HG03342 (cell line): ENCODE measurements around the gene MAL.
A peak's percentile ranks its signal among the peaks of the same experiment; 100 is the strongest.

Experiments used
- ATAC-seq: cut with Tn5 transposase; IDR thresholded peaks from one replicate; pipeline ENCODE4 v1.9.1; 2021; ENCODE audit warnings: mild to moderate bottlenecking, moderate library complexity; ENCODE audit not compliant: unreplicated experiment

MAL gene

DNA sequence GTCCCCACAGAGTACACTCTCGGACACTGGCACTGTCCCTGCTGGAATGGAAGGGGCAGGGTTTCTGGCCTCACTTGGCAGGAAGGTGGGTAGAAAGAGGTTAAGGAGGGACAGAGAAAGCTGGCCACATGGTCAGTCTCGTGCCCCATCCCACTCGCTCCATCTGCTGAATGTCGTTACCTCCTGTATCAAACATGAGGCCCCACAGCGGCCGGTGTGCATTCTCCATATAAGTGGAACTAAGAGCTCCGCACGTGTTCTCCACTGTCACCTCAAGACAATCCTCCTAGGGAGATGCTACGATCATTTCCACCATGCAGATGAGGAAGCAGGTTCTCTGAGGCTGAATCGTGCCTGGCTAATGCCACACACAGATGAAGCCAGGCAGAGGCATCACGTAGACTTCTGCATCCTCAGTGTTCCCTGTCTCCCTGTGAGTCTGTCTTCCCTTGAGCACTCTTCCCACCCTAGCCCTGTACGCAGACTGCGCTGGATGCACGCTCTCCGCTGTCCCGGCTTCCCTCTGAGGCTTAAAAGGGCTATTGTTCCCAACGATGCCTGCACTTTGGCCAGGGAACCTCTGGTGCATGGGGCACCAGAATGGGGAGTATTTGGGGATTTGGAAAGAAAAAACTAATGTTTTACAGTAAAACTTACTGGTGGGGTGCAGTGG lies 35.1 kb downstream of the MAL start:
- no peak for ATAC-seq

DNA sequence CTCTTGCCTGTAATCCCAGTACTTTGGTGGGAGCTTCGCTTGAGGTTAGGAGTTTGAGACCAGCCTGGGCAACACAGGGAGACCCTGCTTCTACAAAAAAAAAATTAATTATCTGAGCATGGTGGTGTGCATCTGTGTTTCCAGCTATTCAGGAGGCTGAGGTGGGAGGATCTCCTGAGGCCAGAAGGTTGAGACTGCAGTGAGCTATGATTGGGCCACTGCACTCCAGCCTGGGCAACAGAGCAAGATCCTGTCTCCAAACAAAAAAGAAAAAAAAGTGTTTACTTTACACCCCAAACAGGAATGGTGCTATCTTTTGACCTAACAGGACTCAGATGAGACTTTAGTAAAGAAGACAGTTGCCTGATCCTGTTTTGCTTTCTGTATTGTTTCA lies 35.6 kb downstream of the MAL start:
- ATAC-seq, result no peak

DNA sequence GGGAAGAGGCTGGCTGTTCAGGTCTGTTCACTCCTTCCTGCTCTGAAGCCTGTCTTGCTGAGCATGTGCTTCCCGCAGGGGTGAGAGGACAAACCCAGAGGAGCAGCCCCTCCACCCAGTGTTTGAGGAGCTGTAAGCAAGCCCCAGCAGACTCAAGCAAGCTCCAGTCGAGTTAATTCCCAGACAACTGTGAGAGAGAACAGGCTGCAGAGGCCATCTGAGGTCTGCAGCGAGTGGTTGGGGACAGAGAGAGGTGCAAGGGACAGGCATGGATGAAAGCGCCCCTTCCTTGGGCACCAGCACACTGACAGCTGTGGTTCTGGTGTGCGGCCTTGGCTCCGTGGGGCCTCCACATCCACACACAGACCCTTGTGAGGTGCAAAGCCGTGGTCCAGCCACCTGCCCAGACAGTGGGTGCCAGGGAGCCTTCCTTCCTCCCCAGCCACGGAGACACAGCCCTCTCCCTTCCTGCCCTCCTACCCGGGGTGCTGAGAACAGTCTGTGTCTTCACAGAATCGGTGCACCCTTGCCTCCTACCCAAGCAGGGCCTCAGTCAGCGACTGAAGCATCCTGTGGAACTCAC lies 36.2 kb downstream of the MAL start:
- no peak for ATAC-seq

DNA sequence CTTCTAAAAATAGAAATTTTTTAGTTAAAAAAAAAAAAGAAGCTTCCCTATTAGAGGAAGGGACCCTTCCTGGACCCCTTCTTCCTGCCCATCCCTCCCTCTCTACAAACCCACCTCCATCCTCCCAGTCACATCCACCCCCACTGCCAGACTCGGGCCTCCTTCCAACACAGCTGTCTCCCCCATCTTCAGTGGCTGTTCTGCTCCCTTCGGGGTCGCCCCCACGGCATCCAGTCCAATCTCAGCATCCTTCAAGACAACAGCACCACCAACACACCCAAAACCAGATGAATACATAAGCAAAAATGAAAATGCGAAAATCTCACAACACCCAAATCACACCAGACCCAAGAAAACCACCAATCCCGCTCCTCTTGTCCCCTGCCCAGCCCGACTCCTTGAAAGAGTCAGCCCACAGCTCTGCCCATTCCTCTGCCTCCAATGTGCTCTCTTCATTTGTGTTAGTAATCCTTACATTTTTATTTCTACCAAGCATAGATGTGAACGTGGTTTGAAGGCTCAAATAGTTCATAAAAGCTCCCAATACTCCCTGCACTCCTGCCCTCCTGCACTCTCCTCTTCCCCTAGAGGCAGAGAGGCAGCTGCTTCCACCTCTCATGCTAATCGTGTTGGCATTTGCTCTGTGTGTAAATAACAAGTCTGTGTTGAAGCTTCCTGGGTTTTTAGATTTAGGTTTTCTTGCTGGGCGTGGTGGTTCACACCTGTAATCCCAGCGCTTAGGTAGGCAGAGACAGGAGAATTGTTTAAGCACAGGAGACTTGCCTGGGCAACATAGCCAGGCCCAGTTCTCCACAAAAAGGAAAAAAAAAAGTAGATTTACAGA lies 37.0 kb downstream of the MAL start:
- ATAC-seq, result peak; percentile 33

DNA sequence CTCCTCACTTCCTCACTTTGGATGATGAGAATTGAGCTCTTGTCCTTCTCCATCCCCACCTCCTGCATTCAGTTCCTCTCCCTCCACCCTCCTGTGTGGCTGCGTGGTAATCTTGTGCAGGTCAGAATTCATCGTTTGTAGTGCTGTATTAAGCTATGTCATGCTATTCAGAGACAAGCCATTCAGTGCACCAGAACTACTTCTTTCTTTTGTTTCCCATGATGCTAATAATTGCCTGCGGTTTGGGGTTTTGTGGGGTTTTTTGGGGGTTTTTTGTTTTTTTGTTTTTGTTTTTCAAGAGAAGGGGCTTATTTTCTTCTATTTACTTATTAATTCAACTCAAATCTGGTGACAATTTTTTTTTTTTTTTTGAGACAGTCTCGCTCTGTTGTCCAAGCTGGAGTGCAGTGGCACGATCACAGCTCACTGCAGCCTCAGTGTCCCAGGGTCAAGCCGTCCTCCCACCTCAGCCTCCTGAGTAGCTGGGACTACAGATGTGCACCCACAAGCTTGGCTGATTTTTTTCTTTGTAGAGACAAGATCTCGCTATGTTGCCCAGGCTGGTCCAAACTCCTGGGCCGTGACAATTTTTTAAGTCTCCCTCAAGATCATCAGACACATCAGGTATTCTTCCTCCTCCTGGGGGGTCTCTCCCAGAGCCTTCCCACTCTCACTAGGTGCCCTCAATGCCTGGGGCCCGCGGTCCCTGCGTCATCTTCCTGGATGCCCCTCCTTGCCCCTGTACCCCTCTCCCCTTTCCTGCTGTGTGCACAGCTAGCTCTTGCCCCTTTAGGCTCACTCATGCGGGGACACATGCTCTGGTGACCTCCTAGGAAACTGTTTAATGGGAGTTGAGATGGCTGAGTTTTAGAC lies 37.8 kb downstream of the MAL start:
- ATAC-seq, result peak; percentile 73

DNA sequence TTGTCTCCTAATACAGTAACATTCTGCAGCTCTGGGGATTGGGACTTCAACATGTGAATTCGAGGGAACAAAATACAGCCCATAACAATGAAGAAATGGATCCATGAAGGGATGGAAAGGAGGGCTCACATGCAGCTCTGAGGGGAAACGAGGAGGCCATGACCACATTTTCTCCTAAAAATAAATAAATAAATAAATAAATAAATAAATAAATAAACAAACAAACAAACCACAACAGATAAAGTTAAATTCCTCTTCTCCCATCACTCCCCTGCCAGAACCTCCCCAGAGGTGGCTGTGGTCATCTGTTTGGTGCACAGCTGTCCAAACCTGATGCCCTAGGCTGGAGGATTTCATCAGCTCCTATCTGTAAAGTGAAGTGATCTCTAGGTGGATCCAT lies 42.7 kb downstream of the MAL start:
- no peak for ATAC-seq

DNA sequence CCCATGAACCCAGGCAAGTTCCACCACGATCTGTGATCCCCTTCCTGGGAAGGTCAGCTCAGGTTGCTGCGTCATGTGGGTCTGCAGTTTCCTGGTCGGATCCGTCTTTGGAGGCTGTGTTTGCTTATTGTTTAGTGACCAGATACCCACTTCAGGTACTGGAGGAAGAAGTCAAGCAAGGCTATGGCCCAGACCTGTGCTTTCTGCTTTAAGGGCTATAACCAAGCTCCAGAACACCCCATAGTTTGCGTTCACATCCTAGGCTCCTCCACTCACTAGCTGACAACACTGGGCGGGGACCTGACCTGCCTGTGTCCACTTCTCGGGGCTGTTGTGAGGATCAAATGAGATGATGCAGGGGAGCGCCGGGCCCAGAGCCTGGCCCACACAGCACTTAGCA lies 44.0 kb downstream of the MAL start:
- ATAC-seq, result no peak

DNA sequence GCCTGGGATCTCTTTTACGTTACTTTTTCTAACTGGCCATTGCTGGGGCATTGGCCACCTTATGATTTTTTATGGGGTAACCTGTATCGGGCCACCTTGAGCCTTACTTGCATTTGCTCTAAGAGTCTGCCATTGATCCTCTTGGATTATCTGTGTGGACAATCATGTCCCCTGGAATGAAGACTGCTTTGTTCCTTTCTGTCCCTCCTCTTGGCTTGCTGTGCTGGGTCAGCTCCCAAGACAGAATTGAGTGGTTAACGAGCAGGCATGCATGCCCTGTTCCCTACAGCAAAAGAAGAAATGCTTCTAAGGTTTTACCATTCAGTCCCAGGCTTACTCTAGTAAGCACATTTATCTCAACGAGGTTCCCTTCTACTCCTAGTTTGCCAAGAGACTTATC lies 46.3 kb downstream of the MAL start:
- ATAC-seq, result no peak

DNA sequence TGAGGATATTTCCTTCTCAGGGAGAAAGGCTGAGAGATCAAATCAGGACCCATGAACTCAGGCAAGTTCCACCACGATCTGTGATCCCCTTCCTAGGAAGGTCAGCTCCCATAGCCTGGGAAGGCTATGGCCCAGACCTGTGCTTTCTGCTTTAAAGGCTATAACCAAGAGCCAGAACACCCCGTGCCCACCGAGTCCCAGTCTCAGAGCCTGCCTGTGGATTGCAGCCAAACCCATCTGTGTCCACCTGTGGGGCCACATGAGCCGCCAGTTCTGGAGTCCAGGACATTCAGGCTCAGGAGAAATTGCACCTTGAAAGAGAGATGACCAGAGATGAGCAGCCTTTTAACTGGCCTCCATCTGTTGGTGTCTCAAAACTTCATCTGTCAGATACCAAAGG lies 46.9 kb downstream of the MAL start:
- ATAC-seq, result no peak

DNA sequence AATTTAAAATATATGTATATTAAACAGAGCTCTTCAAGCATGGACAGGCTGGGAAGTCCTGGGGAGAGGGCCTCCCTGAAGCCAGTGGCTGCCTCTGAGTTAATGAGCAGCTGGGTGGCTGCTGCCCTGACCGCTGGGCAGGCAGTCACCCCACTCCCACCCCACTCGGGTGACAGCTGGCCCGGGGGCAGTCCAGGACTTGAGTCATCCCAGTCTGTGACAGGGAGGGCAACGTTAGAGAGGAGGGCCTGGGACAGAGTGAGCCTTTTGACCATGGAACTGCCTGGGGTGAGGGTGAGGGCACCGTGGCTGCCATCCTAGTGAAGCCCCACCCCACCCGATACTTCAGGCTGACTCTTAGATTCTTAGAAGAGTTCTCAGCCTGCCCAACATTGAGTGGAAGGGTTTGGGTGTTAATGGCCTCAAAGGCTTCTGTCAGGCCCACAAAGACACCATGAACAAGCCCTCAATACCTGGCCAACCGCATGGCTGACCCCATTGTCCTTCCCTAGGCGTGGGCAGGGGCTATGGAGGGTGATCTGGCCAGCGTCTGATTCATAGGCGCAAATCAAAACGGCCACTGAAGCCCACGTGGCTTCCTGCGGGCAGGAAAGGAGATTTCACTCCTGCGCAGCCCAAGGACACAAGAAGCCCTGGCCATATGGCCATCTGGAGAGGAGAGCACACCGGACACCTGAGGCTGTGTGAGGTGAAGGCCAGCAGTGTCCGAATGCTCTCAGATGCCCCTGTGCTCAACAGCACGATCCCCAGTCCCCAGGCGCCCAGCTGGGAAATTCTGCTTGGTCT lies 48.6 kb downstream of the MAL start:
- no peak for ATAC-seq

DNA sequence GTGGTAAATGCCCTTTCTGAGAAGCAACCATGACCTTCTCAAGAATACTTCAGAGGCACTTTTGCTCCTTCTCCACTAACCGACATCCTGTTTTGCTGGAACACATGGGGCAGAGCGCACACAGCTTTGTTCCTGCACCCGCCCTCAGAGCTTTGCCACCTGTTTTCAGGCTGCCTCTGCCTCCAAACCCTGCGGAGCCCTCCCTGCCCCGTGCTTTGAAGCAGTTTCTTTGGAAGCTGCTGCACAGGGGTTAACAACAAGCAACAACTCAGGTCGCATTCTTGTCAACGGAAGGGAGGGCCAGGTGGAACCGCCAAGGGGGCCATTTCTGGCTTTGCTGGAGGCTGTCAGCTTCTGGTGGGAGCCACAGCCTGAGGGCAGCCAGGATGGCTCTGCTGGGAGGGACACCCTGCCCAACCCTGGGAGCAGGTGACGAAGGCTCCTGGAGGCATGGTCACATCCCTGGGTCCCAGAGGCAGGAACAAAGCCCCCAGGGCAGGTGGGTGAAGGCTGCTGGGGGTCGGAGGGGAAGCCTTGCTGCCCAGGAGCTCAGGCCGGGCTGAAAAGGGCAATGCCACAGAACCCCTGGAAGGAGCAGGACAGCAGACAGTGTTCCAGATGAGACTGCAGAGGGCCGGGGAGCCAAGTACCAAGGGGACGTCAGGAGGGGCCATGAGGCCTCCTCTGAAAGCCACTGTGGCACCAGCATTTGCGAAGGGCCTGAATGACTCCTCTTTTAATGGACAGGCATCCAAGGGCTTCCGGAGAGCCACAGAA lies 49.3 kb downstream of the MAL start:
- ATAC-seq, result no peak

DNA sequence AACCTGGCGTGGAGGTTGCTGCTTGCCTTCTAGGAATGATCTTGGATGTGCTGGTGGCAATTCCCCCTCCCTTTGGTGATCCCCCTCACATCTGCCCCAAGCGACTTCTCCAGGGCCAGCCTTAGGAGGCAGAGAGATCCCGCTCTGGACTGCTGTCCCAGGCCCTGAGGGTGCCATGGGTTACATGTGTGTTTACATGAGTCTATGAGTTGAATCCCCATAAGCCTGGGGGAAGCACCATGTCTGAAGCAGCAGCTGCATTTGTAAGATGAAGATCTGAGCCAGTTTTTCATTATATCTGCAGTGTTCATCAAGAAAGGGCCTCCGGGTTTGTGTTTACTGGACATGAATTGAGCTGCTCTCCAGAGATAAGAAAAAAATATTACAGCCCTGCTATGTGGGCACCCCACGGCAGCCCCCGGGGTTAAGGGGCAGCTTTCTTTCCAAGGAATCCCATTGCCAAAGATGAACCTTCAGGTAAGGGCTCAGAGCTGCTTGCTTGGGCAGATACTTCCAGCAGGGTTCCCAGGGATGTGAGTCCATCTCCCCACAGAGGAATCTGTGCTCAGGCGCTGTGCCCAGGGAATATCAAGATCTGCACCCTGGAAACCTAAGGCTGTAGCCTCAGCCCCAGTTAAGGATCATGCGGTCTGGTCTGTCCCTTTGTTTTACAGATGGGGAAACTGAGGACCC lies 50.1 kb downstream of the MAL start:
- ATAC-seq, result no peak

DNA sequence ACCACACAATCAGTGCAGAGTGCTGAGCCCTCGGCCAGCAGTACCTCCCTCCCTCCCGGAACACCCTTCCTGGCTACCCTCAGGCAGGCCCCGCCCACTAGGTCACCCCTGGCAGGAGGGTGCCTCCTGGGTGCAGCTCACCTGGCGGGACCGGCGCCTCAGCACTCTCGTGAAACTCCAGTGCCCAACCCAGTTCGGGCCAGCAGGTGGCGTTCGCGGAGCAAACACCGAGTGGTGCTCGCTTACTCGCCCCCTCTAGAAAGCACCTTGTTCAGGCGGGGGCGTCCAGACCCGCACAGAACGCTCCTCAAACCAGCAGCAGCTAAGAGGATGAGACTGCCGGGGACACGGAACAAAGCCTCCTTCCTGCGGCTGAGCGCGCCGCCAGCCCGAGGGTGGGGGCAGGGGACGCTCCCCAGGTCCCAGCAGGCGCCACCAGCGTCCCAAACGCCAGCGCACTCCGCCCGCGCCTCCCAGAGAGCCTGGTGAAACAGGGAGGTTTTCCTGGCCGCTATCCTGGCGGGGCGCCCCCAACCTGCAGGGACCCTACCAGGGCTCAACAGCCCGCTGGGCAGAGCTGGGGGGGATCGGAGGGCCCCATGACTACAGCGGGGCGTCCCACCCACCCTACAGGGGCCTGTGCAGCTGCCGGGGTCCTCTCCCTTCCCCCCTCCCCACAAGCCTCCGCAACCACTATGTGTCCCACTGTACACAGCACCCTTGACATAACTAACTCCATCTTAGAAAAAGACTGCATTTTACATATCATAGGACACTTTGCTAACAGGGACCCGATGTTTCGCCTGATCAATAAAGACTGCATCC lies 51.4 kb downstream of the MAL start:
- peak; percentile 84 for ATAC-seq

DNA sequence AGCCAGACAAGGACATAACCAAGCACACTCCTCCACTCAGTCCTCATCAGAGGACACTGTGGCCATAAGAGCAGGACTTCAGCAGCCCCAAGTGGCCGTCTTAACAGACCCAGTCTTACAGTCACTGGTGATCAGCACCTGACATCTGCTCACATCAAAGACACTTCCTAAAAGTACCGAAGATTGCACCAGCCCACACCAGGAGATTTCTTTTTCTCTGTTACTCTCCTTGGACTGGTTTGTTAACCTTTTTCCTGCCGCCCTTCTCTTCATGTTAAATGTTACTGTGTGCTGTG lies 52.0 kb downstream of the MAL start:
- ATAC-seq, result no peak

DNA sequence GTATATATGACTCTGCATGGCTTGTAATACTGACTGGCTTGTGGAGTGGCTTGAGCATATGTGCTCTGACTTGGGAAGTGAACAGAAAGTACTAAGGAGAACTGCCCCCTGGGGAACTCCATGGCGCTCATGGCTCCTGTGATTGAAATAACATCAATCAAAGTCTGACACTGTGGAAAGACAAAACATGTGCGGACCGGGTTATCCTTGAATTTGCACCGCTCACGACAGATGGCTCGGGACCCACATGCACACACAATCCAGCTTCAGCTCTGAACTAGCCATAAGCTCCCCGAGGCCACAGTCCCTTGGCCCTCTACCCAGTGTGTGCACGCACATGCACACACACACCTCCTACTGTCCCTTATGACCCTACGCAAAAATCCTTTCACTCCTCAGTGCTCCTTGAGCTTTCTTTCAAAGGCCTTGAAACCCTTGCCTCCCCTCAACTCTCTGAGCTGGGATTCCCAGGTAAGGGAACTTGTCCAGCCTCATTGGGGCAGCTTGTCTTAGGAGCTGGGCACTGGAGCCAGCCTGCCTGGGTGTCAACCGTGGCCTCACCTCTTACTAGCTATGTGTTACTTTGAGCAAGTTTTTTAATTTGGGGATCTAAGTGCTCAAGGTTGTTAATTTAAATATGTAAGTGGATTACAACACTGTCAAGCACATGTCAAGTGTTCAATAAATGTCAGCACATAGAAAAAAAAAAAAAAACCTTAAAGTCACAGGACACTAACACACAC lies 52.5 kb downstream of the MAL start:
- ATAC-seq, result no peak

DNA sequence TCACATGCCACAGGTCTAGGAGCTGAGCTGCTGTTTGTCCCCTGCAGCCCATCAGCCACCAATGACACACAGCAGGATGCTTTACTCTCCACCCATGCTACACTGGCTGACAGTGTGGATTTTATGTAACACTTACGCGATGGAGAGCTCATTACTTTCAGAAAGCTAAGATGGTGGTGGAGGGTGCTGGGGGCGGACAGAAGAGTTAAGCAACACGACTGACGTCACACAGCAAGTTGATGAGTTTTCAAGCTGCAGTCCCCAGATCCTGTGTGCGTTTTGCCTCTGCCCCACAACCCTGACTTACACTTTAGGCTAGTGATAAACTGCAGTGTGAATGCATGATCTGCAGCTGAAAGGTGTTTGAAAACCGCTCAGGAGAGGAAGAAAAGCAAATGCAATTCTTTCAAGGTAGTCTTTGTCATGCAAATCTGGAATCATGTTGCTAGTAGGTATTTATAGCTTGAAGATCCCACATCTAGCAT lies 53.7 kb downstream of the MAL start:
- no peak for ATAC-seq

DNA sequence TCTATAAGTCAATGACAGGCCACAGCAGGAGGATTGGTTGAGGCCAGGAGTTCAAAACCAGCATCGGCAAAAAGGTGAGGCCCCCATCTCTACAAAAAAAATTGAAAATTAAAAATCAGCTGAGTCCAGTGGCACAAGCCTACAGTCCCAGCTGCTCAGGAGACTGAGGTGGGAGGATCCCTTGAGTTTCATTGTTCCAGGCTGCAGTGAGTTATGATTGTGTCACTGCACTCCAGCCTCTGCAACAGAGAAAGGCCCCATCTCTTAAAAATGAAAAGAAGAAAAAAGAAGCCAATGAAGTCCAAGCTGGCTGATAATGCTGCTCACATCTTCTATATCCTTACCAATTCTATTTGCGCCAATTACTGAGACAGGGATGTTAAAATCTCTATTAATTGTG lies 57.0 kb downstream of the MAL start:
- ATAC-seq, result no peak

DNA sequence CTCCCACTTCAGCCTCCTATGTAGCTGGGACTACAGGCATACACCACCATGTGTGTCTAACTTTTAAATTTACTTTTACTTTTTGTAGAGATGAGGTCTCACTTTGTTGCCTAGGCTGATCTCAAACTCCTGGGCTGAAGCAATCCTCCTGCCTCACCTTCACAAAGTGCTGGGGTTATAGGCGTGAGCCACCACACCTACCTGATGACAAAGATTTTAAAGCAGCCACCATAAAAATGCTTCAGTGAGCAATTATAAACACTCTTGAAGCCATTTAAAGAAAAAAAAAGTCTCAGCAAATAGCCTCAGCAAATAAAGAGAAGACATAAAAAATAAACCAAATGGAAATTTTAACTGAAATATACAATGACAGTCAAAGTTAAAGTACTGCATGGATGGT lies 60.5 kb downstream of the MAL start:
- no peak for ATAC-seq
